HFF-Myc (cell line): ENCODE data around the gene NEUROG3.

Experiments used
- DNase-seq: peaks from one replicate; pipeline ENCODE4 v3.0.0-alpha.2; 2011; ENCODE audit warnings: low read depth; ENCODE audit errors: extremely low read depth
- H3K4me3 ChIP-seq: replicated peaks from 2 replicates; pipeline ENCODE4 v1.5.1; 2011; ENCODE audit warnings: low read depth, mild to moderate bottlenecking, control low read depth, low read length
- TF ChIP-seq, protein P1 (sequence below): IDR thresholded peaks from 2 replicates; pipeline ENCODE4 v1.5.1; 2012; ENCODE audit warnings: mild to moderate bottlenecking, low read depth, low read length, control low read depth; ENCODE audit errors: missing control alignments

NEUROG3 gene

DNA sequence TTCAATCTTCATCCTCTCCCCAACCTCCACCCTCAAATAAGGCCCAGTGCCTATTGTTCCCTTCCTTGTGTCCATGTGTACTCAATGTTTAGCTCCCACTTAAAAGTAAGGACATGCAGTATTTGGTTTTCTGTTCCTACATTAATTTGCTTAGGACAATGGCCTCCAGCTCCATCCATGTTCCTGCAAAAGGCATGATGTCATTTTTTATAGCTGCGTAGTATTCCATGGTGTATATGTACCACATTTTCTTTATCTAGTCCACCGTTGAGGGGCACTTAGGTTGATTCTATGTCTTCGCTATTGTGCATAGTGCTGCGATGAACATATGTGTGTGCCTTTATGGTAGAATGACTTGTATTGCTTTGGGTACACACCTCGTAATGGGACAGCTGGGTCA, 7.2 kb upstream of the NEUROG3 start:
- no peak overlapping the region for H3K4me3 ChIP-seq
- no peak for DNase-seq
- TF ChIP-seq, protein P1, sequence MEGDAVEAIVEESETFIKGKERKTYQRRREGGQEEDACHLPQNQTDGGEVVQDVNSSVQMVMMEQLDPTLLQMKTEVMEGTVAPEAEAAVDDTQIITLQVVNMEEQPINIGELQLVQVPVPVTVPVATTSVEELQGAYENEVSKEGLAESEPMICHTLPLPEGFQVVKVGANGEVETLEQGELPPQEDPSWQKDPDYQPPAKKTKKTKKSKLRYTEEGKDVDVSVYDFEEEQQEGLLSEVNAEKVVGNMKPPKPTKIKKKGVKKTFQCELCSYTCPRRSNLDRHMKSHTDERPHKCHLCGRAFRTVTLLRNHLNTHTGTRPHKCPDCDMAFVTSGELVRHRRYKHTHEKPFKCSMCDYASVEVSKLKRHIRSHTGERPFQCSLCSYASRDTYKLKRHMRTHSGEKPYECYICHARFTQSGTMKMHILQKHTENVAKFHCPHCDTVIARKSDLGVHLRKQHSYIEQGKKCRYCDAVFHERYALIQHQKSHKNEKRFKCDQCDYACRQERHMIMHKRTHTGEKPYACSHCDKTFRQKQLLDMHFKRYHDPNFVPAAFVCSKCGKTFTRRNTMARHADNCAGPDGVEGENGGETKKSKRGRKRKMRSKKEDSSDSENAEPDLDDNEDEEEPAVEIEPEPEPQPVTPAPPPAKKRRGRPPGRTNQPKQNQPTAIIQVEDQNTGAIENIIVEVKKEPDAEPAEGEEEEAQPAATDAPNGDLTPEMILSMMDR, result no peak

DNA sequence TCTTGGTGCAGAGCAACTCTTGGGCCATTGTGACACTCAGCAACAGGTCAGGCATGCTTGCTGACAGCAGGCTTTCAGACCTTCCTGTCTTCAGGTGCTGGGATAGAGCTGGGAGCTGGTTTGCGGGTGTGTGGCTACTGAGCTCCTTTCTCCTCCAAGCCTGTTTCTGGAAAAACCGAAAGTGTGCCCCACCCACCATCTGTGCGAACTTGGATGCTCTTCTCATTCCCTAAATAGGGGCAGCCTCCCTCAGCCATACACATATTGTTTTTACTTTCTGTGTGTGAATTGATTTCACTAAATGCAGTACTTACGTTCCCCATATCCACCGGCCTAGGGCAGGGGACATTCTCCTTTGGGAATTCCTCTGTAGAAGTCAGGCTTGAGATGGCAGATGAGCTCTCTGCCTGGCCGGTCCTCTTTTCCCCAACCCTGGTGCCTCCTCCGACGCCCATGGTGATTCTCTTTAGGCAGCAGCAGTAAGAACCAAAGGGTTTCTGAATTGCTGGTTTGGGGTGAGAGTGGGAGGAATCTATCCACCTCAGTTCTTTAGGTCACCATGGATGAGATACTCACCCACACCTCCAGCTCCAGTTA, 6.3 kb upstream of the NEUROG3 start:
- TF ChIP-seq, protein P1, result no peak
- no peak overlapping the region for H3K4me3 ChIP-seq
- DNase-seq, result no peak

DNA sequence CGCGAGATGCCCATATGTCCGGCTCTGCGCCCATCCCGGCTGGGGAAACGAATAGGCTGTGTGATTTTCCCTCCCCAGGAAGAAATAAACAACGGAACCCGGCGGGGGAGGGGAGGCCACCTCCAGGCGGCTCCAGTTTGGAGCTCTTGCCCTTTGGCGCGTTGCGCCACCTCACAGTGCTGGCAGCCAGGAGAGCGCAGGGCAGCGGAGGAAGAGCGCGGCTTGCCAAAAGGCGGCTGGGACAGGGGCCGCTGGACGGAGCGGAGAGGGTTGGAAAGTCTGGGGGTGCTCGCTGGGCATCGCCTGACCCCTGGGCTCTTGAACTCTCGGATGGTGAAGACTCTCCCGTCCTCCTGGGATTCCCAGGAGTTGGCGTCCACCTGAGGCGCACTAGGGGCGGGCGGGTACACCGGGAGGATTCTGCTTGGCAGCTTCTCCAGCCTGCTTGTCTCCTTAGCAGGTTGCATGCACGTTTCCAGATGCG, 5.3 kb upstream of the NEUROG3 start:
- TF ChIP-seq, protein P1, result no peak
- H3K4me3 ChIP-seq, result no peak overlapping the region
- no peak for DNase-seq

DNA sequence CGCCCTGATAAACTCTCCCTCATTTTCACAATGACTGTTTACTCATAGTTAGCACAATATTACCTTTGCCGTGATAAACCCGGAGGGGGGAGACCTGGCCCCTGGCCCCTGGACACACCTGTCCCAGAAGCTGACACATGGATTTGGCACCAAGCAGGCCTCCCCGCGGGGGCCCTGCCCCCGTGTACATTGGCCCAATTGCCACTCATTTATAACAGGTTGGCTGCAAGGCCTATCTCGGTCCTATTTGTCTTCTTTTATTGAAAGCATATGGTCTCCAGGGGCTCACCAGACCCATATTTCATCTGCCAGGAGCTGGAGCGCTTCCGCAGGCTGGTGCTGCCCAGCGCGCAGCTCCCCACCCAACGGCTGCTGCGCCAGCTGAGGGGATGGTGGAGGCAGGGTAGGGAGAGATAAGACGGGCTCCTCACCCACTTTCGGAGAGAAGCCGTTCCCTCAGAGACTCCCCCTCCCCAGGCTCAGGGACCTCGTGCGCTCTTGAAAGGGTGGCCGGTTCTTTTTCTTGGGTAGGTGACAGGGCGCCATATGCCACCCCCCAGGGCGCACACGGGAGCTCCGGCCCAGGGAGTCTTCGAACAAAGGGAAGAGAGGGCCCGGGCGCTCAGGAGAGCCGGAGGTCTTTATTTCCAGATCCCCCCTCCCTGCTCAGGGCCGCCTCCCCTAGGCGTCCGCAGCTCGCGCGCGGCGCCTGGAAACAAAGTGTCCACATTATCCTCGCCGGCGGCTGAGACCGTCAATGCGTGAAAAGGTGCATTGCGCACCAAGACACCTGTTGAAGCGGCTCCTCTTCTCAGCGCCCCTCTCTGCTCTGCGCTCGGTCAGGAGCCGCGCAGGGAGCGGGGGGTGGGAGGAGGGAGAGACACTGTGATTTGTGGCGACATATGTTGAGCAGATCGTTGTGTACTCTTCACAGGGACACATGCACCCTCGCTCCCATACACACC, 4.3 kb upstream of the NEUROG3 start:
- TF ChIP-seq, protein P1, result no peak
- H3K4me3 ChIP-seq, result no peak overlapping the region
- no peak for DNase-seq

DNA sequence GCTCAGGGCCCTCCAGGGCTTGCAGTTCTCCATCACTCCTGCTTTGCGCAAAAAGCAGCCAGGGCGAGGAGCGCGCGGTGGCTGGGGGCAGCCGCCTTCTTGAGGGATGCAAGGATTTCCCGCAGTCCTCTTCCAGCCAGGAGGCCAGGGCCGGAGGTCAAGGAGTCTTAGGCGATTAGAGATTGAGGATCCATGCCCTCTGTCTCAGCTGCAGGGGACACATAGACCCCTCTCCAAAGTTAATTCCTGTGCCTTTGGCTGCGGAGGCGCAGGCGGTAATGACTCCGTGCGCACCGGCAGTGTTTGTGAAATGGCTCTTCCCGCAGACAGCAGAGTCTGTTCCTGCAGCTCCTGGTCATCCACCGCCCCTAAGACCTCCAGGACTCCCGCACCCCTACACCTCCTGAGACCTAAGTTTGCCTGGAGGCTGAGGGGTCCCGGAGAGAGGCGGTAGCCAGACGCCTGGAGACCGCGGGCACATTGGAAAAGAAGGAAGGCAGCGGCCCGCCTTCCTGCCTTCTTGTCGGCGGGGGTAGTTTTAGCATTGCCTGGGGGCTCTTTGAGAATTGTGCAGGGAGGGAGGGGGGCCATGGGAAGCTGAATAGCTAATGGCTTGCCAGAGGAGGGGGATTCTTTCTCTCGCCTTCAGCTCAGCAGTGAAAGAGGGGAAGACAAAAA, 3.3 kb upstream of the NEUROG3 start:
- no peak for DNase-seq
- TF ChIP-seq, protein P1, result no peak
- H3K4me3 ChIP-seq, result no peak overlapping the region

DNA sequence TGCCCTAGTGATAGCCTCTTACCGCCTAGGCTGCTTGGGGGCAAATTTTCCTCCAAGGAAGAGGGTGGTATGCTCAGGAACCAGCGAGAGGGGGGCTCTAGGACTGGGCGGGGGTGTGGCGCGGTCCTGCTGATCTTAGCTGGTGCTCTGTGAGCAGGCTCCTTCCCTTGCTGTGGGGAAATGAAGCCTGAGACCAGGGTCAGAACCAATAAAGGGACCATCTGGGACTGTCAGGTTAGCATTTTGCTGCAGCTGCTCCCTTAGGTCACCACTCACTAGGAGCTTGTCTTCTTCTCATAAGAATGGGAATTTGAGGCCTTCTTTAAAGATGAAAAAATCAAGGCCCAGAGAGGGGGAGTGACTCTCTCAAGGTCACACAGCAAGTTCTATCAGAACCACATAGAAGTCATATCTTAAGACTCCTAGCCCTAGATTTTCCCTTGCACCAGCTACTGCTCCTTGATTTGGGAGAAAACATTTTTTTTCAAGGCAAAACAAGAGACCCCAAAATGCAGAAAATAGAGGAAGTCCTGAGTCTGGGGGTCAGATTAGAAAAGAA, 2.0 kb upstream of the NEUROG3 start:
- no peak for DNase-seq
- no peak overlapping the region for H3K4me3 ChIP-seq
- TF ChIP-seq, protein P1, result no peak
